Parathyroid adenoma (tissue), 2 donors: ENCODE measurements around the gene UBE2D3.

ENCODE experiments used
- H2AFZ ChIP-seq: fragments of 300-600 bp; sonication (generic); one replicate; pipeline ENCODE4 v1.7.0; 2017; ENCODE audit warnings: antibody characterized with exemption, mild to moderate bottlenecking
- H3K27ac ChIP-seq: fragments of 300-600 bp; sonication (generic); one replicate; pipeline ENCODE4 v1.7.0; 2017
- H3K27me3 ChIP-seq: fragments of 300-600 bp; sonication (generic); one replicate; pipeline ENCODE4 v1.7.0; 2017; ENCODE audit warnings: low read length; ENCODE audit not compliant: control insufficient read depth, insufficient read depth
- H3K36me3 ChIP-seq: fragments of 300-600 bp; sonication (generic); one replicate; pipeline ENCODE4 v1.7.0; 2017; ENCODE audit warnings: low read length; ENCODE audit not compliant: control insufficient read depth, insufficient read depth
- H3K4me1 ChIP-seq: fragments of 300-600 bp; sonication (generic); one replicate; pipeline ENCODE4 v1.7.0; 2017; ENCODE audit warnings: control low read depth
- H3K4me2 ChIP-seq: fragments of 300-600 bp; sonication (generic); one replicate; pipeline ENCODE4 v1.7.0; 2017; ENCODE audit warnings: low read length
- H3K4me3 ChIP-seq: fragments of 300-600 bp; sonication (generic); one replicate; pipeline ENCODE4 v1.7.0; 2017; ENCODE audit warnings: low read depth, low read length
- H3K79me2 ChIP-seq: fragments of 300-600 bp; sonication (generic); one replicate; pipeline ENCODE4 v1.7.0; 2017; ENCODE audit warnings: control low read depth
- H3K9ac ChIP-seq: fragments of 300-600 bp; sonication (generic); one replicate; pipeline ENCODE4 v1.7.0; 2017; ENCODE audit warnings: mild to moderate bottlenecking
- H3K9me3 ChIP-seq: fragments of 300-600 bp; sonication (generic); one replicate; pipeline ENCODE4 v1.7.0; 2017; ENCODE audit warnings: low read length; ENCODE audit not compliant: control insufficient read depth
- CTCF ChIP-seq: fragments of 300-600 bp; sonication (generic); IDR thresholded peaks from one replicate; pipeline ENCODE4 v1.7.0; 2017; ENCODE audit warnings: antibody characterized with exemption, mild to moderate bottlenecking
- donor health status: primary hyperparathyroidism.

UBE2D3 gene

GRCh38 chr4:102826890-102827673, at the start of gene UBE2D3:
Gene UBE2D3 (minus strand): TSS chr4:102827551. CDS start chr4:102826508, 1,043 bp downstream.
- H3K4me3 ChIP-seq = peak within 1 kb of the TSS; percentile 95
- H3K79me2 ChIP-seq = peaks cover 26% of the 10 kb centered on the region
- peak within 1 kb of the TSS; percentile 100 for H3K27ac ChIP-seq
- TF ChIP-seq CTCF = no peak
- no peaks in the 10 kb centered on the region for H3K27me3 ChIP-seq
- no peaks in the 10 kb centered on the region for H3K36me3 ChIP-seq
- H3K9ac ChIP-seq = peak within 1 kb of the TSS; percentile 95
- H3K4me1 ChIP-seq = peaks cover 2% of the 10 kb centered on the region
- H2AFZ ChIP-seq = peak within 1 kb of the TSS; percentile 92
- H3K4me2 ChIP-seq = peak within 1 kb of the TSS; percentile 96
- no peaks in the 10 kb centered on the region for H3K9me3 ChIP-seq

DNA sequence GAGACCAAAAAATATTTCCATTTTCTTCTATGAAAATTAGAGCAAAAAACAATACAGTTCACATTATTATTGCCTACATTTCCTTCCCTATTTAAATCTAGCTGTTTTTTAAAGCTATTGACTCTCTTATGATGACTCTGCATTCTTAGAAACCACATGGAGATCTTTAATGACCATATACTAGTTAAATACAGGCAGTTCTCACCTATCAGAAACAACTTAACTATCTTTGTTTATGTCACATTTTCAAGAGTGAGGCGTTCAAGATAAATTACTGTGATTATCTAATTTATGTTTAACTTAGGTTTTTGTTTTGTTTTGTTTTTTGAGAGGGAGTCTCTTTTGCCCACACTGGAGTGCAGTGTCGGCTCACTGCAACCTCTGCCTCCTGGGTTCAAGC, 44.4 kb upstream of the UBE2D3 start:
- Histone ChIP-seq H3K79me2 (peaks cover 3% of the 10 kb centered on the region), H3K27me3 (no peaks in the 10 kb centered on the region), H3K4me3 (no peak overlapping the region), H3K9ac (no peak overlapping the region), H3K27ac (no peak overlapping the region), H3K9me3 (no peaks in the 10 kb centered on the region), H3K36me3 (no peaks in the 10 kb centered on the region), H2AFZ (no peak overlapping the region), H3K4me1 (no peaks in the 10 kb centered on the region), H3K4me2 (no peak overlapping the region)
- no peak for TF ChIP-seq CTCF

DNA sequence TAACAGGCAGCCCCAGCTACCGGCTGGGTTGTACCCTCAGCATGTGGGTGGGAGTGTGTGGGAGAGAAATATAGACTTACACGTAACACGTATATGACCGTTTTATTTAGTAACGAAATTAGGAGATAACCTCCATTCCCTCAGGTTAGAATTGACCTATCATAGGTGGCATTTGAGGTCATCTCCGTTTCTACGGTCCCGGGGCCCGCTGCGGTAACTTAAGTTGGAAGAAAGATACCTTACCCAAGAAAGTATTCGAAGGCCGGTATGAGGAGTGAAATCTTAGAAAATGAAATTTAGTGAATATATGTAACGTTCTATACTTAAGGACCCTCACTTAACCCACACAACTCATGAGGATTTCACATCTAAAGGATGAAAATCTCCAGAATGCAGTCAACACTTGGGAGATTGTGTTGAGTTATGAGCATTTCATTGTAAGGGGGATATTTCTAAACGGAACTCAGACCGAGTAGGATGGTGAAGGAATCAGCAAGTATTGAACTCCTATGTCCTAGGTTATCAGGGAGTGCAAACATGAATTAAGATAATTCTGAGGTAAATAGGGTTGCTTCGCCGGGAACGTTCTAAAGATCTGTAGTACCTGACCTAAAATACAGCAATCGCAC, 42.3 kb upstream of the UBE2D3 start:
- Histone ChIP-seq H3K27ac (peak overlapping the region; percentile 91), H3K27me3 (no peaks in the 10 kb centered on the region)
- TF ChIP-seq CTCF = no peak

DNA sequence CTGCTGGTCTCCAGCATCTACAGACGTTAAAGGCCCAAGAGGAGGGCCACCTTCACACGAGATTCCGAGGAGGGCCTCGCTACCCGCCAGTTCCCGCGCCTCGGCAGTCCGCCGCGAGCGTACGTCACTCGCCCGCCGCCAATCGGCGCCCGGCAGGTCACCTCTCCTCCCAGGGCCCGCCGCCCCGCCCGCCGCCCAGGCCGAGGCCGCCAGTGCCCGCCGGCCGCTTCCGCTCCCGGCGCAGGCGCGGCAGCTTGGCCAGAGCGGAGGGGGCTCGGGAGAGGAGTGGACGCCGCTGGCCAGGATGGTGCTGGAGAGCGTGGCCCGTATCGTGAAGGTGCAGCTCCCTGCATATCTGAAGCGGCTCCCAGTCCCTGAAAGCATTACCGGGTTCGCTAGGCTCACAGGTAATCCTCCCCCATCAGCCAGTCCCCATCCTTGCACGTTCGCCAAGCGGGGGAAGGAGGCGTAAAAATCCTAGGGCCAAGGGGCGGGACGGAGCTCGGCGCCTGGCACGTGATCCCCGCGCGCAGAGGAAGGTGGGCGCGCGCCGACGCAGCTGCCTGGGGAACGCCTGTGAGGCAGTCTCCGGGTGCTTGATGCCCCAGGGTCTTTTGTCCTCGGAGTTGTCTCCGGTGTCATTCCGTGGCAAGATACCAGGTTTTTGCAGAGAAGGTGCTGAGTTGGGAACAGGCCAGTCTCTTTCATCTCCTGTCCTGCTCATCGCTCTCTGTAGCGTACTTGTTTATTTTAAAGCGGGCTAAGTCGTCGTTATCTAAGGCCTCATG, 41.6 kb upstream of the UBE2D3 start, which contains the start of gene CISD2:
TSS of gene CISD2 (plus strand) at position 212 of the 788 bp plus-strand sequence. CDS start at position 305, 93 bp downstream.
- Histone ChIP-seq H3K27me3 (no peaks in the 10 kb centered on the region), H3K27ac (peak within 1 kb of the TSS; percentile 91), H3K9me3 (no peaks in the 10 kb centered on the region), H3K79me2 (no peaks in the 10 kb centered on the region), H3K4me2 (peak within 1 kb of the TSS; percentile 98), H3K9ac (no peak within 1 kb of the TSS), H3K4me3 (peak within 1 kb of the TSS; percentile 94), H3K36me3 (no peaks in the 10 kb centered on the region), H3K4me1 (no peaks in the 10 kb centered on the region), H2AFZ (peak within 1 kb of the TSS; percentile 93)
- no peak for TF ChIP-seq CTCF

More for the DNA sequence above, 42.3 kb upstream of the UBE2D3 start:
- H3K4me1 ChIP-seq = no peaks in the 10 kb centered on the region
- no peaks in the 10 kb centered on the region for H3K36me3 ChIP-seq
- no peak overlapping the region for H3K9ac ChIP-seq
- no peaks in the 10 kb centered on the region for H3K79me2 ChIP-seq
- H3K4me2 ChIP-seq = peak overlapping the region; percentile 98
- H2AFZ ChIP-seq = peak overlapping the region; percentile 93
- no peaks in the 10 kb centered on the region for H3K9me3 ChIP-seq
- H3K4me3 ChIP-seq = peak overlapping the region; percentile 94
